HG02884 (cell line): Measurements from ENCODE around the gene L3MBTL4.
A peak's percentile ranks its signal among the peaks of the same experiment; 100 is the strongest.

Experiments
- ATAC-seq: cut with Tn5 transposase; IDR thresholded peaks from one replicate; pipeline ENCODE4 v1.9.1; 2021; ENCODE audit warnings: mild to moderate bottlenecking, moderate library complexity; ENCODE audit not compliant: unreplicated experiment

L3MBTL4 gene

DNA sequence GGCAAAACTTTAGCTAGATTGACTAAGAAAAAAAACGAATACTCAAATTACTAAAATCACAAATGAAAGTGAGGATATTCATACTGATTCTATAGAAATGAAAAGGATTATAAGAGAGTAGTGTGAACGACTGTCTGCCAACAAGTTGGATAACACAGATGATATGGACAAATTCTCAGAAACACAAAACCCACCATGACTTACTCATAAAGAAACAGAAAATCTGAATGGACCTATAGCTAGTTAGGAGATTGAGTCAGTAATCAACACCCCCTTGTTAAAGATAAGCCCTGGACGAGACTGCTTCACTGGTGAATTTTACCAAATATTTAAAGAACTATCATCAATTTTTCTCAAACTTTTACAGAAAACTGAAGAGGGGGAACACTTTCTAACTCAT lies 410.6 kb downstream of the L3MBTL4 start:
- peak; percentile 68 for ATAC-seq

DNA sequence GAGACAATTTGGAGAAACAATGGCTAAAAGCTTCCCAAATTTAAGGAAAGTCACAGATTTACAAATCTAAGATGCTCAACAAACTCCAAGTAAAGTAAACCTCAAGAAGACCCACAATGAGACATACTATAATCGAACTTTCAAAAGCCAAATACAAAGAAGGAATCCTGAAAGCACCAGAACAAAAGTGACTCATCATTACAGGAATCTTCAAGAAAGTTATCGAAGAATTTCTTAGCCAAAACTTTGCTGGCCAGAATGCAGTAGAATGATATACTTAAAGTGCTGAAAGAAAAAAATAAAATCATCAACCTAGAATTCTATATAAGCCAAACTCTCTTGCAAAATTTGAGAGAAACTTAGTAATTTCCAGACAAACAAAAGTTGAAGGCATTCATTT lies 412.8 kb downstream of the L3MBTL4 start:
- ATAC-seq, result no peak

- ATAC-seq, result peak; percentile 100
Observed at GRCh38 chr18:5998907-5999306, 415.8 kb downstream of the L3MBTL4 start.

GRCh38 chr18:5998166-5998881 lies 416.4 kb downstream of the L3MBTL4 start:
- ATAC-seq, result peak; percentile 28

GRCh38 chr18:5997361-5997760 lies 417.4 kb downstream of the L3MBTL4 start:
- no peak for ATAC-seq

DNA sequence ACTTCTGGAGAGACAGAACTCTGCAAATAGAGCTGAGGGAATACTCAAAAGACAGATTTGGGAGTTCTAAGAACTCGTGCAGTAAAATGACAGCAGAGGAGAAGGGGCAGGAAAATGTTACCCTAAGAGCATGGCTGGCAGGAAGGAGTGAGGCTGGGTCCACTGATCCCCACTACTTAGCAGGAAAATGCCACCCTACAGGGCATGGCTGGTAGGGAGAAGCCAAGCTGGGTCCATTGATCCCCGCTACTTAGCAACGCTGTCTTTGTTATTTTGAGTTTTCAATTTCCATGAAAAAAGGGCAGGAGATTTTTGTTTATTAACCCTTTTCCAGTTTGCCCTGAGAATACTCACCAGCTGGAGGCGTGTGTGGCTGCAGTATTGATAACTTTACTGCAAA lies 419.1 kb downstream of the L3MBTL4 start:
- no peak for ATAC-seq

DNA sequence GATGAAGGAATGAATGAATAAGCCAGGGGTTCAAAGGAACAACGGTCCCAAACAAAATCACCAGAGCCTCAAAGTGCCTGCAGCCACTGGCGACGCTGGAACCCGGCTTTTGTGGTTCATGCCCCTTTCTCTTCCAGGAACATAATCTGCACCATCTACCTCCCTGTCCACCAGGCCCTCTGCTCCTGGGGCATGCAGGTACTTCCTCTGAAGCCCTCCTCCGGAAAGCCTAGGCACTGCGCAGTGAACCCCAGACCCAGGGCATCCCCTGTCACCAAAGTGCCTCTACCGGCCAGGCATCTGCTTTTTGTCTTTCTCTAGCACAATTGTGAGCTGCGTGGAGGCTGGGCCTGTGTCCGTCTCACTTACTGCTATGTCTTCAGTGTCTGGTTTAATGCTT lies 420.8 kb downstream of the L3MBTL4 start:
- no peak for ATAC-seq

DNA sequence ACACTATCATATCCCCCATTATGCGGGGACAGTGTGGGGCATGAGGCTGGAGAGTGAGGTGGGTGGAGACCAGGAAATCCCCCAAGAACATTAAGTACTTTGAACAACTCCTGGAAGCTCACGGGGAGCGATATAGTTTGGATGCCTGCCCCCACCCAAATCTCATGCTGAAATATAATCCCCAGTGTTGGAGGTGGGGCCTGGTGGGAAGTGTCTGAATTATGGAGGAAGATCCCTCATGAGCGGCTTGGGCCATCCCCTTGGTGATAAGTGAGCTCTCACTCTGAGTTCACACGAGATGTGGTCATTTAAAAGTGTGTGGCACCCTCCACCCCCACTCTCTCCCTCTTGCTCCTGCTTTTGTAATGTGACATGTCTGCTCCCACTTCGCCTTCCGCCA lies 422.3 kb downstream of the L3MBTL4 start:
- no peak for ATAC-seq

DNA sequence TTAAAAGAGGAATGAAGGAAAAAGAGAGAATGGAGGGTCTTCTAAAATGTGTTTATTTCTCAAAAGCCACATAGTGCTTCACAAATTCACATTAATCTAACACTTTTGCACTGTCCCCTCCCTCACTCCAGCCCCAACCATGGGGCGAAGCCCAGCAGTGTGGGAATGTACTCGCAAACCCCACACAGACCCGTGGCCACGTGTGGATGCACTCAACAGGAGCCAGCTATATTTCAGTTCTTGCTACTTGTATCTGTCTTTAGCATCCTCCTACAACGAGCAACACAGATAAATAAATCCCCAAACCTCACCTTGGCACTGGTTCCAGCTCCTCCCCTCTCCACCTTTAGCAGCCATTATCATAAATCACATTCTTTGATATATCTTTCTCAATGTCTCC lies 427.5 kb downstream of the L3MBTL4 start:
- ATAC-seq, result no peak

- ATAC-seq, result no peak
Observed at GRCh38 chr18:5986257-5986931, 428.3 kb downstream of the L3MBTL4 start.

DNA sequence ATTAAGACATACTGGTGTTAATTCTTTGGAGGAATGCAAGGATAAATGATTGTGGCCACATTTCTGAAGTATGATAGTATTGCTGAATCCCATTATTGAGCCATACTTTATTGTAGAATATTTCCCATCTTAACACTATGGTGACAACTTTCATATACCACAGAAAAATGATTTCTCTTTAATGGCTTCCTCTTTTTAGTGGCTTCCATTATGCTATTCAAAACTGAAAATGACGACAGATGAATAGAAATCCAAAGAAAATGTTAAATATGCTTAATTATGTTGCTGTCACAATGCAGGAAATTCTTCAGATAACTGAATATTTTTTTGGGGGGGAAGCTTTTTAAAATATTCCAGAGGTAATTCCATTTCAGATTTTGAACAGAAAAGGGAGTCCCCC lies 430.5 kb downstream of the L3MBTL4 start:
- no peak for ATAC-seq

- no peak for ATAC-seq
Observed at GRCh38 chr18:5983488-5983887, 431.2 kb downstream of the L3MBTL4 start.

DNA sequence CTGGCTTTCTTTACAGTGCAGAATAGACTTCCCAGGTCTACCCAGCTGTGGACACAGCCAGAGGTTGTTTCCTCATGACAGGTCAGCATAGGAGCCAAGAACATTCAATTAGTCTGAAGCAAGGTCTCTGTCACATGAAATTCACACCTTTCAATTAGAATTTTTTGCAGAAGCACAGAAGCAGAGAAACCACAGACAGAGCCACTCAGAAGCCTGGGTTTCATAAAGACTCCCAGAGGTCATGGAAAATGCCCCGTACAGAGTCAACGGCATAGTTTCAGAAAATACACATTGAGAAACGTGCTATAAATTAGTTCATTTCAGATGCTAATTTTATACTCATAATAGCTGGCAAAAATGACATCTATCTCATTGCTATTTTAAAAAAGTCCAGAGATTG lies 432.4 kb downstream of the L3MBTL4 start:
- peak; percentile 38 for ATAC-seq

DNA sequence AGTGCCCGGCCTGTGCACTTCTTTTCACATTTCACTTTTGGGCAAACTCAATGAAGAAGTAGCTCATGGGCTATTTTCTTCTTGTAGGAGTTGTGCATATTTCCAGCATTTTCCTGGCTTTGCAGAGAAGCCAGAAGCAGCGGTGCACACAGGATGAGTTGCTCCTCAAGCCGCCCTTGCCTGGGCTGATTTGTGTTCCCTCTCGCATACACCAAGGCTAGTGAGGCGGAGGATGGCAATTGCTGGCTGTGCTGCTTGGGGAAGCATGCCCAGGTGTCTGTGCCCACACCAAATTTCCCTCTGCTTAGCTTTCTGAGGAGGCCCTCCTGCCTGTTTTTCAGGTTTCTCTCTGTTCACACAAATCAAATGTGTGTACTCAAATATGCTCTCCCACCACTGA lies 434.0 kb downstream of the L3MBTL4 start:
- no peak for ATAC-seq

DNA sequence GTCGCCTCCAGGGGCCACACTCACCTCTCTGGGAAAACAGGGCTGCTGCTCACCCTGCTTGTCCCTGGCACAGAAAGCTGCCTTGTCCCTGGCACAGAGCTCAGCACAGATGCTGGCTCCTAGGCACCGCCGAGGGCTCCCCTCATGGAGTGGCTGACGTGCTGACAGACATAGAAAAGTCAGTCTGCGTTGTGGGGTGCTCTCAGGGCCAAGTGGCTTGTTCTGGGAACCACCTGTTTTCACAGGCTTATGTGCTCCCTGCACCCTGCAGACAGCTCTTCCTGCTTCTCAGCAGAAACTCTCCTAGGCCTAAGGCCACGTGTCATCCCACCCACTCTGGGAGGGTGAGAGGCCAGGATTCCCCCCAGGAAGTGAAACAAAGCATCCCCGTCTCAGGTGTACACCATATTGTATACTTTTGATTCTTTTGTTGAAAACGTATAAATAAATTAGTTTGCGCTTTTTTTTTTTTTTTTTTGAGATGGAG lies 434.7 kb downstream of the L3MBTL4 start:
- ATAC-seq, result peak; percentile 65

GRCh38 chr18:5979176-5979888 lies 435.4 kb downstream of the L3MBTL4 start:
- no peak for ATAC-seq

DNA sequence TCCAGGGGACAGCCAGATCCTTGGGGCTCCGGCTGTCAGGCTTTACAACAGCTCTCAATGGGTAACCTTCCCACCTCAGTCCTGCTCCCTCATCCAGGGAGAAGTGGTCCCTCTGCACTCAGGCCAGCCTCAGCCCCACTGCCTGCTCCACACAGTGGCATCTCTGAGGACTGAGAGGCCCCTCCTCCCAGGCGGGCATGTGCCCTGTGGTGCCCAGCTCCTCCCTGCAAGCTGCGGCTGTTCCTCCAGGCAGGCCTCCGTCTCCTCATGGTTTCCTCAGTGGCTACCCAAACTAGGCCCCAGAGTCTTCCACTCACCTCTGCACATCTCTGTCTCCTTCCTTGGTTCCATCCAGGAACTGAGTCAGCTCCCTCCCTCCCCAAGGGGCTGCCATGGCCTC lies 437.7 kb downstream of the L3MBTL4 start:
- no peak for ATAC-seq

DNA sequence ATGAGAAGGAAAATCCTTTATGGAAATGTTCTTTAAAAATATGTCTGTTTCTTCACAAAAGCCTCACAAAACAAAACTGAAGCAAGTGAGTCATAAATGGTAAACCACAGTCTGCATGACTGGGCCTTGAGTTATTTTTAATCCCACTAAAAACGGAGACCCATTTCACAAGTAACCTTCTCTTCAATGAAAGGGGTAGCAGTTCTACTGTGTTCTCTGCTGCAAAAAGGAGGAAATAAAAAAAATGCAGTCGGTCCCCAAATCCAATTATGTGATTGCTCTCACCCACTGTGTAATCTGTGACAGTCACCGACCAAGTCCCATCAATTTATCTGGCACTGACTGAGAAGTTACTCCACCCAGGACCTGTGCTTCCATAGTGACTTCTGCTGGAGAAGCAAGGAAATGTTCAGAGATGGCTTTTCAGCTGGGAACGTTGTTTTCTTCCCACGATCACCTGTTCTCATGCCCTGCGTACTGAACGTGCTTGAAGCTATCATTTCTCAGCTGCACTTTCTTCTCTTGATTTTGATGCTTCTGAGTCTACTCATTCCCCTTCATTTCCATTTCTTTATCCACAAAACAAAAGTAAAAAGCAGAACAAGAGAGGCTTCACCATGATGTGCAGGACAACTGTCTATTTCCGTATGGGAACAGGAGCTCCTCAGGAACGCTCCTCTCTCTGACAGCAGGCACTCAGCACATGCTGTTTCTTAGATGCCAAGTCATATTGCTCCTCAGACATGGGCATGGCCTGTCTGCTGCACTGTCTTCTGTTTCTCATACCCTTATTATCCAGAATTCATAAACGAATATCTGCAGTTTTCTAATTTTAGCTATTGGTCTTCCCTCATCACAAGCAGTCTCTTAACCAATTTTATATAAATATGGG lies 439.4 kb downstream of the L3MBTL4 start:
- ATAC-seq, result peak; percentile 61

GRCh38 chr18:5974696-5975095 lies 440.0 kb downstream of the L3MBTL4 start:
- no peak for ATAC-seq

DNA sequence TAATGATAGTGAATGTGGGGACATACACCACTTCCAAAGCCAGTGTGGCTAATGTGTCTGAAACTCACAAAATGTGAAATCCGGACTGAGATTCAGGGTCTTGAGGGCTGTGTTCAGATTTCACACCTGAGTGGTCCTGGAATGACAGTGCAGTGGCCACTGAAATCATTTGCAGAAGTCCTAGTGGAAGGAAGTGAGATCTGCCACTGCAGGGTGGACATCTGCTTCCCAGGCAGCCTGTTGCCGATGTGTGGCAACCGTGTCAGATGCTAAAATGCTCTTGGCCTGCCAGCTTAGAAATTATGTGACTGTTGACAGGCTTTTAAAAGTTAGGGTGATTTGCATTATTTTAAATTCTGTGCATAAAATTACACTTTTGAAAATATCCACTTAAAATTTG lies 441.6 kb downstream of the L3MBTL4 start:
- no peak for ATAC-seq

DNA sequence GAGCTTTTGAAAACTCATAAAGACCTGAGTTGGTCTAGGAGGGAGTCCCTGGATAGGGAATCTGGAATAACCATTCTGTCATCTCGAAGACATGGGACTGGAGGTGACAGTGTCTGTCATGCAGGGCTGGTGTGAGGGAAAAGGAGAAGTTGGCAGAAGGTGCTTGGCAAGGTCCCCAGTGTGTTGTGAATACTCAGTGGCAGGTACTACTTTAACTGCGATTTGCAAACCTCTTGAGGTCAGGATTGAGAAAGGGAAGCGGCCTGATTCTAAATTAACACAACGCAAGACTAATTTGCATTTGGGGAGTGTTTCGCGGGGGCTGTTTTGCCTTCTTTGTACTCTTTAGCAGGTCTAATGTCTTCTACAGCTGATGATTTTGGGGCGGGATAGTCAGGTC lies 442.4 kb downstream of the L3MBTL4 start:
- ATAC-seq, result peak; percentile 42
